K562 (cell line): Measurements from ENCODE around the gene LYPD5. TPM values are rescaled to one million over a fixed set of nuclear protein-coding genes. Genes with fewer than 3 reads are reported as not detected.

Experiments
- ATAC-seq: fragments of 200-7000 bp; cut with Tn5 transposase; 3 replicates; pipeline ENCODE4 v1.9.1; 2020; ENCODE audit warnings: moderate library complexity
- BruUV-seq: library from RNA; stranded (reverse); fragments of 400-500 nt; replicated peaks from 2 replicates; lab custom pipeline; 2021; lab: Mats Ljungman, UMichigan
- CTCF ChIA-PET: fragments of 300-600 bp; formaldehyde crosslinking; extraction: SDS; loops from one replicate; lab custom pipeline; 2021; ENCODE audit warnings: low intra/inter-chr PET ratio; lab: Yijun Ruan, JAX
- POLR2A ChIA-PET: fragments of 300-600, 350-650 bp; sonication (Branson Sonifier 250); formaldehyde crosslinking; extraction: SDS; loops from one replicate; lab custom pipeline; 2021; ENCODE audit warnings: antibody characterized with exemption, inconsistent platforms; lab: Yijun Ruan, JAX
- DNase-seq, 4 experiments: peaks; one replicate each; pipeline versions ENCODE4 v3.0.0 to v3.0.0-alpha.2; 2011 to 2018; ENCODE audit warnings: low spot score in 3 of 4, mixed read lengths in 3 of 4; ENCODE audit errors: extremely low read depth in 1 of 4
- FAIRE-seq: peaks from 2 replicates; lab custom pipeline; 2011; peaks lifted over from hg19 to GRCh38; lab: Jason Lieb, UNC
- H2AFZ ChIP-seq: 2 replicates; pipeline ENCODE4 v1.6.0; 2011; ENCODE audit warnings: low read depth, low read length, control low read depth, inconsistent platforms
- H3K27ac ChIP-seq: fragments of 200-600 bp; 3 replicates; pipeline ENCODE4 v1.8.0; 2011; ENCODE audit warnings: low read depth, mild to moderate bottlenecking, control low read depth, inconsistent platforms, low read length, moderate library complexity, mixed read lengths; ENCODE audit errors: extremely low read depth
- H3K27me3 ChIP-seq, 2 experiments: fragments of 300-600 bp in 1 of 2; 2 replicates in 1 of 2; 3 replicates in 1 of 2; pipeline versions ENCODE4 v1.6.0 to v1.8.0; 2011; ENCODE audit warnings: inconsistent platforms in 2 of 2, low read length in 2 of 2, mild to moderate bottlenecking in 1 of 2, mixed read lengths in 1 of 2, moderate library complexity in 1 of 2; ENCODE audit not compliant: control insufficient read depth in 2 of 2, insufficient read depth in 2 of 2
- H3K36me3 ChIP-seq: fragments of 300-600 bp; 3 replicates; pipeline ENCODE4 v1.8.0; 2011; ENCODE audit warnings: mild to moderate bottlenecking, low read length, inconsistent platforms; ENCODE audit not compliant: control insufficient read depth, insufficient read depth
- H3K4me1 ChIP-seq, 2 experiments: fragments of 200-600 bp in 1 of 2; replicated peaks in 1 of 2; 2 replicates in 1 of 2; 3 replicates in 1 of 2; pipeline versions ENCODE4 v1.5.1 to v1.8.0; 2011; ENCODE audit warnings: inconsistent platforms in 2 of 2, low read length in 2 of 2, mild to moderate bottlenecking in 1 of 2, mixed read lengths in 1 of 2, moderate library complexity in 1 of 2; ENCODE audit not compliant: control insufficient read depth in 2 of 2, insufficient read depth in 2 of 2
- H3K4me2 ChIP-seq: 2 replicates; pipeline ENCODE4 v1.6.1; 2011; ENCODE audit warnings: low read length, control low read depth, inconsistent platforms, mixed read lengths; ENCODE audit not compliant: insufficient read depth
- H3K4me3 ChIP-seq: fragments of 200-600 bp; sonication (generic), shearing (Covaris generic); 2 replicates; pipeline ENCODE4 v1.5.1; 2016; ENCODE audit warnings: control low read depth, inconsistent platforms
- H3K79me2 ChIP-seq: fragments of 200-600 bp; 3 replicates; pipeline ENCODE4 v1.8.0; 2011; ENCODE audit warnings: low read length, inconsistent platforms; ENCODE audit not compliant: control insufficient read depth, insufficient read depth
- H3K9ac ChIP-seq, 2 experiments: 2 replicates each; pipeline versions ENCODE4 v1.6.0 to v1.6.1; 2011; ENCODE audit warnings: low read depth in 2 of 2, low read length in 2 of 2, control low read depth in 1 of 2, inconsistent platforms in 1 of 2, mild to moderate bottlenecking in 1 of 2, mixed read lengths in 1 of 2; ENCODE audit not compliant: insufficient read depth in 1 of 2
- H3K9me1 ChIP-seq: one replicate; pipeline ENCODE4 v1.6.0; 2011; ENCODE audit warnings: inconsistent platforms, mild to moderate bottlenecking, low read length, moderate library complexity; ENCODE audit not compliant: control insufficient read depth, insufficient read depth
- H3K9me3 ChIP-seq: replicated peaks from 2 replicates; pipeline ENCODE4 v1.5.1; 2011; ENCODE audit warnings: low read depth, low read length, inconsistent platforms; ENCODE audit not compliant: control insufficient read depth, insufficient read depth
- H4K20me1 ChIP-seq: replicated peaks from 2 replicates; pipeline ENCODE4 v1.6.1; 2011; ENCODE audit warnings: low read length, inconsistent platforms, mixed read lengths; ENCODE audit not compliant: control insufficient read depth, insufficient read depth
- CHD2 ChIP-seq: IDR thresholded peaks from 2 replicates; pipeline ENCODE4 v1.6.1; 2011; ENCODE audit warnings: low read depth, low read length
- CREM ChIP-seq: IDR thresholded peaks from 2 replicates; pipeline ENCODE4 v1.6.1; 2014; ENCODE audit warnings: antibody characterized with exemption, low read depth
- GTF2E2 ChIP-seq: fragments of 200-800 bp; sonication (Bioruptor generic); IDR thresholded peaks from 2 replicates; pipeline ENCODE4 v1.6.1; 2016; ENCODE audit warnings: missing genetic modification characterization, missing compliant biosample characterization
- JUN ChIP-seq, 2 experiments: sonication (generic) in 1 of 2; formaldehyde crosslinking in 1 of 2; IDR thresholded peaks; 2 replicates each; pipeline versions ENCODE4 v1.6.1 to v1.8.0; 2012 to 2022; ENCODE audit warnings: borderline replicate concordance in 2 of 2, mild to moderate bottlenecking in 2 of 2, improper control_type of control experiment in 1 of 2, low read depth in 1 of 2, low read length in 1 of 2, missing genetic modification reagents in 1 of 2
- MAFG ChIP-seq: fragments of 450-650 bp; conservative IDR thresholded peaks from 2 replicates; pipeline ENCODE4 v1.6.1; 2016; ENCODE audit warnings: missing genetic modification characterization, missing compliant biosample characterization
- MLLT1 ChIP-seq, 2 experiments: fragments of 450-650 bp; IDR thresholded peaks; 2 replicates each; pipeline ENCODE4 v1.6.1; 2016
- SLC30A9 ChIP-seq: fragments of 250-450 bp; sonication (Bioruptor Pico); IDR thresholded peaks from 2 replicates; pipeline ENCODE4 v1.8.0; 2022; ENCODE audit warnings: mild to moderate bottlenecking, moderate library complexity
- ZNF197 ChIP-seq: fragments of 200-800 bp; sonication (Bioruptor generic); IDR thresholded peaks from 2 replicates; pipeline ENCODE4 v1.6.1; 2016; ENCODE audit warnings: low read depth, missing genetic modification characterization, missing compliant biosample characterization
- WGBS: fragments of 100-300 bp; shearing (Covaris generic); methylation state at CpG from one replicate; pipeline ENCODE4 v1.1.6; 2016; ENCODE audit warnings: low coverage, mixed read lengths; ENCODE audit not compliant: insufficient coverage; ENCODE audit errors: missing lambda C conversion rate; 5-methylcytosine and 5-hydroxymethylcytosine counted together
- in situ Hi-C: fragments of 300-500 bp; cut with MboI; formaldehyde crosslinking; loops from 4 replicates; pipeline ENCODE4 v1.15.0; 2018; ENCODE audit warnings: inconsistent platforms, mixed read lengths
- intact Hi-C: fragments of 100-400 bp; cut with micrococcal nuclease; formaldehyde crosslinking; loops from 2 replicates; pipeline ENCODE4 v1.14.2; 2022
- polyA plus RNA-seq, 8 experiments: library from polyadenylated mRNA; depleted of rRNA in 4 of 8; stranded (reverse) in 5 of 8; unstranded in 3 of 8; fragments of >200 nt; fragmentation: Nextera tagmentation in 2 of 8; fragmentation: Illumina TruSeq in 1 of 8; extraction: Ambion mirVana in 2 of 8; extraction: Trizol in 1 of 8; gene quantifications; 2 replicates each; pipeline versions ENCODE4 v1.2.1 to v1.2.3, GENCODE V29; 2011 to 2014; ENCODE audit warnings: inconsistent platforms in 1 of 8, missing spikeins in 1 of 8
- total RNA-seq, 7 experiments: library from RNA; depleted of rRNA in 6 of 7; stranded (reverse); fragments of >200 nt in 6 of 7; fragmentation: Illumina TruSeq in 2 of 7; extraction: Trizol in 2 of 7; gene quantifications; 2 replicates each; pipeline versions ENCODE4 v1.2.1 to v1.2.3, GENCODE V29; 2011 to 2021; ENCODE audit warnings: low replicate concordance in 1 of 7
- TF ChIP-seq, protein P1 (sequence below): fragments of 450-650 bp; formaldehyde crosslinking; IDR thresholded peaks from 2 replicates; pipeline ENCODE4 v1.4.0; 2022; ENCODE audit warnings: missing genetic modification characterization
- TF ChIP-seq, protein P2 (sequence below): IDR thresholded peaks from 3 replicates; pipeline ENCODE4 v1.6.1; 2011; ENCODE audit warnings: borderline replicate concordance, mild to moderate bottlenecking, moderate library complexity; ENCODE audit not compliant: insufficient read length; ENCODE audit errors: extremely low read depth
- TF ChIP-seq, protein P3 (sequence below): fragments of 250-450 bp; sonication (Bioruptor Pico); IDR thresholded peaks from 2 replicates; pipeline ENCODE4 v1.5.0; 2021

Gene LYPD5
- total and polyA plus RNA-seq, 9 of the 15 experiments (the other 6 are each of a cell fraction or from before 2014, with no cell fraction given) = 0.03 to 0.22 (median 0.10) TPM; not detected in 3

- Histone ChIP-seq H3K79me2 (peaks cover 19% of the 10 kb centered on the region), H3K9me3 (no peaks in the 10 kb centered on the region), H3K9ac (peak overlapping the region in 1 of 2 experiments; percentile 29; a peak in 1 of 4 replicates), H3K36me3 (peaks cover 65% of the 10 kb centered on the region), H3K27ac (peak overlapping the region; percentile 21; the same call in 1 of the 3 replicates), H3K27me3 (no peaks in the 10 kb centered on the region), H4K20me1 (no peaks in the 10 kb centered on the region), H3K9me1 (peaks cover 4% of the 10 kb centered on the region), H3K4me1 (peaks cover 34 to 45% of the 10 kb centered on the region in 2 experiments), H3K4me2 (no peak overlapping the region; the same call in 1 of the 2 replicates), H2AFZ (no peak overlapping the region), H3K4me3 (no peak overlapping the region)
- in situ Hi-C loops = no loop called here
- ATAC-seq = no peak
- peak in 2 of 4 experiments; percentile 34 to 69 for DNase-seq
- no TSS peak for BruUV-seq
- 49% methylated on average over 14 of the region's 15 CpGs for WGBS
- CTCF ChIA-PET = interaction anchor here (0.6 kb wide), 1 partner anchor 17 kb away, joined by 3 read pairs; no protein-coding TSS in a partner anchor
- intact Hi-C loops = no loop called here
- peak; percentile 90 for FAIRE-seq
- POLR2A ChIA-PET = interaction anchor here (0.7 to 6.3 kb wide), 6 partner anchors 9 to 175 kb away, joined by 3 to 50 read pairs (median 3); partner anchors contain the start of gene SMG9
- TF ChIP-seq CHD2 (no peak), SLC30A9 (CRISPR knock-in tag) (no peak), MLLT1 (IDR thresholded peaks at IDR 0.05) (no peak), CREM (peak; percentile 66), JUN (IDR thresholded peaks at IDR 0.05; ENCODE audit: borderline replicate concordance, low read depth, low read length) (peak; percentile 9; the same call in 1 of the 2 replicates), JUN (CRISPR knock-in tag; IDR thresholded peaks at IDR 0.05; ENCODE audit: borderline replicate concordance) (no peak), ZNF197 (no peak), MAFG (tag) (peak; percentile 44), GTF2E2 (tag) (no peak)
- TF ChIP-seq, protein P1, sequence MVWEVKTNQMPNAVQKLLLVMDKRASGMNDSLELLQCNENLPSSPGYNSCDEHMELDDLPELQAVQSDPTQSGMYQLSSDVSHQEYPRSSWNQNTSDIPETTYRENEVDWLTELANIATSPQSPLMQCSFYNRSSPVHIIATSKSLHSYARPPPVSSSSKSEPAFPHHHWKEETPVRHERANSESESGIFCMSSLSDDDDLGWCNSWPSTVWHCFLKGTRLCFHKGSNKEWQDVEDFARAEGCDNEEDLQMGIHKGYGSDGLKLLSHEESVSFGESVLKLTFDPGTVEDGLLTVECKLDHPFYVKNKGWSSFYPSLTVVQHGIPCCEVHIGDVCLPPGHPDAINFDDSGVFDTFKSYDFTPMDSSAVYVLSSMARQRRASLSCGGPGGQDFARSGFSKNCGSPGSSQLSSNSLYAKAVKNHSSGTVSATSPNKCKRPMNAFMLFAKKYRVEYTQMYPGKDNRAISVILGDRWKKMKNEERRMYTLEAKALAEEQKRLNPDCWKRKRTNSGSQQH (CRISPR knock-in tag) = no peak
- TF ChIP-seq, protein P2, sequence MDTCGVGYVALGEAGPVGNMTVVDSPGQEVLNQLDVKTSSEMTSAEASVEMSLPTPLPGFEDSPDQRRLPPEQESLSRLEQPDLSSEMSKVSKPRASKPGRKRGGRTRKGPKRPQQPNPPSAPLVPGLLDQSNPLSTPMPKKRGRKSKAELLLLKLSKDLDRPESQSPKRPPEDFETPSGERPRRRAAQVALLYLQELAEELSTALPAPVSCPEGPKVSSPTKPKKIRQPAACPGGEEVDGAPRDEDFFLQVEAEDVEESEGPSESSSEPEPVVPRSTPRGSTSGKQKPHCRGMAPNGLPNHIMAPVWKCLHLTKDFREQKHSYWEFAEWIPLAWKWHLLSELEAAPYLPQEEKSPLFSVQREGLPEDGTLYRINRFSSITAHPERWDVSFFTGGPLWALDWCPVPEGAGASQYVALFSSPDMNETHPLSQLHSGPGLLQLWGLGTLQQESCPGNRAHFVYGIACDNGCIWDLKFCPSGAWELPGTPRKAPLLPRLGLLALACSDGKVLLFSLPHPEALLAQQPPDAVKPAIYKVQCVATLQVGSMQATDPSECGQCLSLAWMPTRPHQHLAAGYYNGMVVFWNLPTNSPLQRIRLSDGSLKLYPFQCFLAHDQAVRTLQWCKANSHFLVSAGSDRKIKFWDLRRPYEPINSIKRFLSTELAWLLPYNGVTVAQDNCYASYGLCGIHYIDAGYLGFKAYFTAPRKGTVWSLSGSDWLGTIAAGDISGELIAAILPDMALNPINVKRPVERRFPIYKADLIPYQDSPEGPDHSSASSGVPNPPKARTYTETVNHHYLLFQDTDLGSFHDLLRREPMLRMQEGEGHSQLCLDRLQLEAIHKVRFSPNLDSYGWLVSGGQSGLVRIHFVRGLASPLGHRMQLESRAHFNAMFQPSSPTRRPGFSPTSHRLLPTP = no peak
- TF ChIP-seq, protein P3, sequence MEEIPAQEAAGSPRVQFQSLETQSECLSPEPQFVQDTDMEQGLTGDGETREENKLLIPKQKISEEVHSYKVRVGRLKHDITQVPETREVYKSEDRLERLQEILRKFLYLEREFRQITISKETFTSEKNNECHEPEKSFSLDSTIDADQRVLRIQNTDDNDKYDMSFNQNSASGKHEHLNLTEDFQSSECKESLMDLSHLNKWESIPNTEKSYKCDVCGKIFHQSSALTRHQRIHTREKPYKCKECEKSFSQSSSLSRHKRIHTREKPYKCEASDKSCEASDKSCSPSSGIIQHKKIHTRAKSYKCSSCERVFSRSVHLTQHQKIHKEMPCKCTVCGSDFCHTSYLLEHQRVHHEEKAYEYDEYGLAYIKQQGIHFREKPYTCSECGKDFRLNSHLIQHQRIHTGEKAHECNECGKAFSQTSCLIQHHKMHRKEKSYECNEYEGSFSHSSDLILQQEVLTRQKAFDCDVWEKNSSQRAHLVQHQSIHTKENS = no peak
Observed at GRCh38 chr19:43768273-43769050, 33.8 kb downstream of the LYPD5 start.
